GM18858 (cell line): ENCODE data around the gene ABCA9.
"Not testable (repeated sequence)": the region's sequence is repeated elsewhere in the genome, so short reads cannot be mapped to it uniquely, and the experiment has no call there.

Experiments used
- ATAC-seq: cut with Tn5 transposase; IDR thresholded peaks from one replicate; pipeline ENCODE4 v1.9.1; 2021; ENCODE audit not compliant: unreplicated experiment

ABCA9 gene

GRCh38 chr17:69042308-69042707 is 18.4 kb downstream of the ABCA9 start:
- ATAC-seq = no peak

GRCh38 chr17:69031839-69032238 is 28.9 kb downstream of the ABCA9 start:
- no peak for ATAC-seq

- ATAC-seq = no peak
Measured at GRCh38 chr17:69030169-69030568, 30.6 kb downstream of the ABCA9 start.

GRCh38 chr17:69018687-69019086 is 42.0 kb downstream of the ABCA9 start:
- ATAC-seq = no peak

GRCh38 chr17:69018022-69018615 is 42.6 kb downstream of the ABCA9 start:
- no peak for ATAC-seq

GRCh38 chr17:69015631-69016030 is 45.1 kb downstream of the ABCA9 start:
- ATAC-seq = no peak

GRCh38 chr17:69012895-69013805 is 47.6 kb downstream of the ABCA9 start:
- no peak for ATAC-seq

GRCh38 chr17:69009930-69010329 is 50.8 kb downstream of the ABCA9 start:
- ATAC-seq = no peak

- not testable (repeated sequence) for ATAC-seq
Measured at GRCh38 chr17:69004759-69005158, 56.0 kb downstream of the ABCA9 start.

GRCh38 chr17:68999743-69000142 is 61.0 kb downstream of the ABCA9 start:
- ATAC-seq = not testable (repeated sequence)

- no peak for ATAC-seq
Measured at GRCh38 chr17:68993112-68993511, 67.6 kb downstream of the ABCA9 start.

GRCh38 chr17:68987966-68988365 is 72.8 kb downstream of the ABCA9 start:
- no peak for ATAC-seq

- ATAC-seq = no peak
Measured at GRCh38 chr17:68981288-68981687, 79.4 kb downstream of the ABCA9 start.

- no peak for ATAC-seq
Measured at GRCh38 chr17:68973098-68973846, 87.5 kb downstream of the ABCA9 start.

- ATAC-seq = no peak
Measured at GRCh38 chr17:68972119-68972704, 88.5 kb downstream of the ABCA9 start.

GRCh38 chr17:68969101-68969500 is 91.6 kb downstream of the ABCA9 start:
- ATAC-seq = no peak

GRCh38 chr17:68963958-68964357 is 96.8 kb downstream of the ABCA9 start:
- no peak for ATAC-seq

- no peak for ATAC-seq
Measured at GRCh38 chr17:68961214-68961882, 99.4 kb downstream of the ABCA9 start.

- ATAC-seq = not testable (repeated sequence)
Measured at GRCh38 chr17:68959117-68959516, 101.6 kb downstream of the ABCA9 start.

- no peak for ATAC-seq
Measured at GRCh38 chr17:68957944-68958343, 102.8 kb downstream of the ABCA9 start.
